NCI-H2029 (cell line): ENCODE measurements around the gene APOOL.
"Not testable (repeated sequence)": the region's sequence is repeated elsewhere in the genome, so short reads cannot be mapped to it uniquely, and the experiment has no call there.

Experiments used
- DNase-seq: peaks from one replicate; lab custom pipeline; 2025; lab: John Stamatoyannopoulos, UW

The APOOL gene, protein sequence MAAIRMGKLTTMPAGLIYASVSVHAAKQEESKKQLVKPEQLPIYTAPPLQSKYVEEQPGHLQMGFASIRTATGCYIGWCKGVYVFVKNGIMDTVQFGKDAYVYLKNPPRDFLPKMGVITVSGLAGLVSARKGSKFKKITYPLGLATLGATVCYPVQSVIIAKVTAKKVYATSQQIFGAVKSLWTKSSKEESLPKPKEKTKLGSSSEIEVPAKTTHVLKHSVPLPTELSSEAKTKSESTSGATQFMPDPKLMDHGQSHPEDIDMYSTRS

DNA sequence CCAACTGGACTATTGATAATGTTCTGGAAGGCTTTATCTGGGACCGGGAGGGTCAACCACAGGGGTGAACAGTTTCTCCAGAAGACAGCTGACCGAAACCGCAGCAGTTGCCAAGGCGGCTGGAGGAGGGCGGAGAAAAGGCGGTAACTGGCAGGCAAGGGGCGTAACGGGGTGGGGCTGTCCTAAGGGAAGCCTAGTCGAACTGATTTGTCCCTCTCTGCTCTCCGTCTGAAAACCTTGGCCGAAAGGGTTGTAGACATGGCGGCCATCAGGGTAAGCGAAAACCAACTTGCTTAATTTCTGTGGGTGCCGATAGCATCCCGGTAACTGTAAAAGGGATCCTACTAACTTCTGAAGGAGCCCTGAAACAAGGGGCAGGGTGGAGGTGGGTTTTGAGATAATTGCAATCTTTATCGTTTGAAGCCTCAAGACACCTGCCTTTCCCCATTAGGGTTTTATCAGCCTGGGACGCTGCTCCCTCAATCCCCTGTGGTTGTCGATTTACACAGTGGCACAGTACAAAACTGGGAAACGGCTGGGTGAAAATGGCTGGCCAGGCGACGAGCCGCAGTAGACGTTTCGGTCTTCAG is at the start of gene APOOL:
APOOL (plus strand) TSS at position 223 of the 590 bp plus-strand sequence; CDS start at position 259, 36 bp downstream.
- DNase-seq: peak; percentile 71

DNA sequence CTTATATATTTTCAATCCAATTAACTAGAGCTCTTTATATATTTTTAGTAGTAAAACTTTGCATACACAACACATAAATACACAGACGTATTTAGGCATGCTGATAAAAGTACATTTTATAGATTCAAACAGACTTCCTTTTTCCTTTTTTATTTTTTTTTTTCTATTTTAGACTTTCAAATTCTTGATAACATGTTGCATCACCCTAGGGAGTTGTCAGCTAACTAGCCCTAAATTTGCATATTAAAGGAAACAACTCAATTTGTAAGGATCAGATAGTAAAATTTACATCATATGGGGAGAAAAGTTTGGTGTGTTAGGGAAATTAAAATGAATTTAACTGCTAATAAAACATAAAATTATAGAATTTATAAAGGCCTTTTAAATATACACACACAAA is 47.4 kb upstream of the APOOL start:
- DNase-seq: no peak

DNA sequence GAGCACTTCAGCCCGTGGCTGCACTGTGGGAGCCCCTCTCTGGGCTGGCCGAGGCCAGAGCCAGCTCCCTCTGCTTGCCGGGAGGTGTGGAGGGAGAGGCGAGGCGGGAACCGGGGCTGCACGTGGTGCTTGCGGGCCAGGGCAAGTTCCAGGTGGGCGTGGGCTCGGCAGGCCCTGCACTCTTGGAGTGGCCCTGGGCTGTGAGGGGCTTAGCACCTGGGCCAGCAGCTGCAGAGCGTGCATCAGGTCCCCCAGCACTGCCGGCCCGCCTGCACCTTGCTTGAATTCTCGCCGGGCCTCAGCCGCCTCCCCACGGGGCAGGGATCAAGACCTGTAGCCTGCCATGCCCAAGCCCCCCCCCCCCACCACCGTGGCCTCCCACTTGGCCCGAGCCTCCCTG is 28.9 kb upstream of the APOOL start:
- DNase-seq: no peak

DNA sequence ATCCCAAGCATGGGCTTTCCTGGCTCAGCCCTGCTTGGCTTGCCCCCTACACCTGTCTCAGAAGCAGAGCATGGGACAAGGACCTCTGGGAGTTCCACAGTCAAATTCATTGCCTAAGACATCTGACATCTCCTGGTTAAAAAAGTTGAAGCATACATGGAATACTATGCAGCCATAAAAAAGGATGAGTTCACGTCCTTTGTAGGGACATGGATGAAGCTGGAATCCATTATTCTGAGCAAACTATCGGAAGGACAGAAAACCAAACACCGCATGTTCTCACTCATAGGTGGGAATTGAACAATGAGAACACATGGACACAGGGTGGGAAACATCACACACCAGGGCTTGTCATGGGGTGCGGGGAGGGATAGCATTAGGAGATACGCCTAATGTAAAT is 11.9 kb upstream of the APOOL start:
- not testable (repeated sequence) for DNase-seq

DNA sequence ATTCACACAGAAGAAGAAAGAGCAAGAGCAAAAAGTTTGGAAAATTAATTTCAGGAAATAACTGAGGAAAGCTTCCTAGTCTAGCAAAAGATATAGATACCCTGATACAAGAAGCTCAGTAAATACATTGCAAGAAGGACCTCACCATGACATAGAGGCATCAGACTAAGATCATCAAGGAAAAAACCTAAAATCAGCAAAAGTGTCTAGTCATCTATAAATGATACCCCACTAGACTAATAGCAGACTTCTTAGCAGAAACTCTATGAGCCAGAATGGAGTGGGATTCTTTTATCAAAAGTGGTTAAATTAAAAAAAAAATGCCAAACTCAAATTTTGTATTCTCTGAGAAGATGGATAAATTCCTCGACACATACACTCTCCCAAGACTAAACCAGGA is 10.5 kb upstream of the APOOL start:
- no peak for DNase-seq

DNA sequence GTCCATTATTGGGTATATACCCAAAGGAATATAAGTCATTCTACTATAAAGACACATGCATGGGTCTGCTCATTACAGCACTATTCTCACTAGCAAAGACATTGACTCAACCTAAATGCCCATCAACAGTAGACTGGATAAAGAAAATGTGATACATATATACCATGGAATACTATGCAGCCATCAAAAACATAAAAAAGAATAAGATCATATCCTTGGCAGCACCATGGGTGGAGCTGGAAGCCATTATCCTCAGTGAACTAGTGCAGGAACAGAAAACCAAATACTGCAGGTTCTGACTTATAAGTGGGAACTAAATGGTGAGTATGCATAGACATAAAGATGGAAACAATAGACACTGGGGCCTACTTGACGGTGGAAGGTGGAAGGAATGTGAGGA is 2.3 kb upstream of the APOOL start:
- no peak for DNase-seq

DNA sequence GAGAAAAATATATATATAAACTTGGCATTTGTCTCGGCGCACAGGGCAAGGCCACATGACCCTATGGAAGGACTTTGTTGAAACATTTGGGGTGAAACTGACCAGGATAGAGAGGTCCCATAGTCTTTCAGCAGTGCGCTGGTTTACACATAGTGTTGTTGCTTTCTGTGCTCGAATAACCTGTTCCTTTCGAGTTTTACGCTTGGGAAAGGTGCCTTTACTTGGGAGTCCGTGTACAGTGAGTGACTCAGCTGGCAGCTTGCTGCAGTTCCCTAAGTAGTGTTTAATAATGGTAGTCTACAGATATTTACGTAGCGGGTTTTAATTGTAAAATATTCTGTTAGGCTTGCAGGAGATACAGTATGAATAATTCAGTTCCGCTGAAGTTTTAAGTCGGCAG is 578 bp downstream of the APOOL start:
- no peak for DNase-seq

DNA sequence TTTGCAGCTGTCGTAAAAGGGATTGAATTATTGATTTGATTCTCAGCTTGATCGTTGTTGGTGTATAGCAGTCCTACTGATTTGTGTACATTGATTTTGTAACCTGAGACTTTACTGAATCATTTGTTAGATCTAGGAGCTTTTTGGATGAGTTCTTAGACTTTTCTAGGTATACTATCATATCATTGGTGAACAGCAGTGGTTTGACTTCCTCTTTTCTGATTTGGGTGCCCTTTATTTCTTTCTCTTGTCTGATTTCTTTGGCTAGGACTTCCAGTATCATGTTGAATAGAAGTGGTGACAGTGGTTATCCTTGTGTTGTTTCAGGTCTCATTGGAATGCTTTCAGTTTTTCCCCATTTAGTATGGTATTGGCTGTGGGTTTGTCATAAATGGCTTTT is 8.4 kb downstream of the APOOL start:
- DNase-seq: no peak

DNA sequence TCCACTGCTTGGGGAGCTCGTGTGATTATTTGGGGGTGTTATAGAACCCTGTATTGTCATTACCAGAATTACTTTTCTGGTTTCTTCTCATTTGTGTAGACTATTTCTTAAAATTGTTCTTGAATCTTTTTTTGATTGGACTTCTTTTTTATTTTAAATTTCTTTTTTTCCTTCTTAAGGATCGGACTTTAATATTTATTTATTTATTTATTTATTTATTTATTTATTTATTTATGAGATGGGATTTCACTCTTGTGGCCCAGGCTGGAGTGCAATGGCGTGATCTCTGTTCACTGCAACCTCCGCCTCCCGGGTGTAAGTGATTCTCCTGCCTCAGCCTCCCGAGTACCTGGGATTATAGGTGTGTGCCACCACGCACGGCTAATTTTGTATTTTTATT is 11.7 kb downstream of the APOOL start:
- DNase-seq: not testable (repeated sequence)

DNA sequence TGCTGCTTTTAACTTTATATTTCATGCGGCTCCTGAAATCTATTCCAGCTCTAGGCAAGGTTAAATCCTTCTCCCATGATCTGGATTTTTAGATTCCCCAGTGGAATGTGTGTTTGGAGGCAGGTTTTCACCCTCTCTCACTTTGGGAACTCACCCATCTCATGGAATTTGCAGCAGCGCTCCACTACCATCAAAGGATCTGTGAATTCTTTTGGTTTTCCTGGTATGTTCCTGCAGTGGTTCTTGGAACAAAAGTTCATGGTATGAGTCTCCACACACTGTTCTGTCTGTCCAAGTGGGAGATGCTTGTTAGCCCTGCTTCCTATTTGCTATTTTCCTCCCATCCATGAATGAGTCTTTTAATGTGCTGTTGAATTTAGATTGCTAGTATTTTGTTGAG is 14.0 kb downstream of the APOOL start:
- DNase-seq: no peak

DNA sequence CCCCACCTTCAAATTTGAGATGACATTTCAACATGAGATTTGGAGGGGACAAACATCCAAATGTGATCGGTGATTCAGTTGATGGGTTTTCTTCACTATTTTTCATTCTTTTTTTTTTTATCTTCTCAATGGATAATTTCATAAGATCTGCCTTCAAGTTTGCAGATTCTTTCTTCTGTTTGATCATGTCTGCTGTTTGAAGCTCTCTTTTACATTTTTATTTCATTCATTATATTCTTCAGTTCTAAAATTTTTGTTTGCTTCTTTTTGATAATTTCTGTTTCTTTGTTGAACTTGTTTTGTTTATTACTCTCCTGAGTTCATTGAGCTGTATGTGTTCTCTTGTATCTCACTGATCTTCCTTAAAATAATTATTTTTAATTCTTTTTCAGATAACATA is 14.8 kb downstream of the APOOL start:
- no peak for DNase-seq

DNA sequence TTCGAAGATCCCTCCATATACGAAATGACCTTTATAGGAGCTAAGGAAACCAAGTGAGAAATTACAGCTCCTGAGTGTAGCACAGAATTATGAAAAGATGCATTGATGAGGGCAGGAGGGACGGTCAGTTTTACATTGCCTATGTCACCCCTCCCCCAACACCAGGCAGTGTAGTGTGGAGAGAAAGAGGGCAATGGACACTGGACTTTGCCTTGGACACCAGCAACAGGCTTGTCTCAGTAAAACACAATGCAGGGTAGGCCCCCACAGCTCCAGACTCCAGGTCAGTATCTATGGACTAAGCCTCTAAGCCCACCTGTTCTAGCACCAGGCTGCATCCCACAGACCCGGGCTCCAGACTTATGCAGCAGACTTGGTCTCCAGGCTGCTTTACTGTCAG is 16.5 kb downstream of the APOOL start:
- DNase-seq: no peak

DNA sequence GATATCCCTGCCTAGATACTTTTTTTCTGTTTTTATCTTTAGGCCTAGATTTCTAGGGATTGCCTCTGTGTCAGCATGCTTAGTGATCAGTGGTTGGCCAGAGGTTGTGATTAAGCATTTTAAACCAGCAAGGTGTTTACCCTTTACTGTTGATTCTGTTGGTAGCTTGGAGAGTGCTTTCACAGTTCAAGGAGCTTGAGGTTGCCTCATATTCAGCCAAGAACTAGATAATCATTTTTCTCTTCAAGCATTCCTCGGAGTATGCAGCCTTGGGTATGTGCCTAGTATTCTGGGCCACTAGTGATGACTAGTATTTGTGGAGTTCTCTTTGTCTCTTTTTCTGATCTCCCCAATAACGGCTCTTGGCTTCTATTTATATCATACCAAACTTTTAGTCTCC is 20.4 kb downstream of the APOOL start:
- no peak for DNase-seq

DNA sequence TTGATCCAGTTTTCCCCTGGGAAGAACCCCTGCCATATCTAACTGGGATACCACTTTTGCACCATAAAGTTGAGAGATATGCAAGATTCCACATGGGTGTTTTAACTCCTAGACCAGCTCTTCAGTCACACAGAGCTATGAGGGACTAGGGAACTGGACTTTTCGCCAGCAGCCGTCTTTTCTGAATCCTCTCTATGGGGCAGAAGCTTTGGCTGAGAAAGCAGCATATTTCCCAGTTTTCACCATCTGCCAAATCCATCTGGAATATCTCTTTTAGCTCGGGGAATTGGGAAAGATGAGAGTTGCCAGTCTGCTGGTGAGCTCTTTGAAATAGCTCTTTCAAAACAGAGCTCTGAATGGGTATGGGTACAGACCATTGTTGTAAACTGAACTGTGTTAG is 20.9 kb downstream of the APOOL start:
- DNase-seq: no peak

DNA sequence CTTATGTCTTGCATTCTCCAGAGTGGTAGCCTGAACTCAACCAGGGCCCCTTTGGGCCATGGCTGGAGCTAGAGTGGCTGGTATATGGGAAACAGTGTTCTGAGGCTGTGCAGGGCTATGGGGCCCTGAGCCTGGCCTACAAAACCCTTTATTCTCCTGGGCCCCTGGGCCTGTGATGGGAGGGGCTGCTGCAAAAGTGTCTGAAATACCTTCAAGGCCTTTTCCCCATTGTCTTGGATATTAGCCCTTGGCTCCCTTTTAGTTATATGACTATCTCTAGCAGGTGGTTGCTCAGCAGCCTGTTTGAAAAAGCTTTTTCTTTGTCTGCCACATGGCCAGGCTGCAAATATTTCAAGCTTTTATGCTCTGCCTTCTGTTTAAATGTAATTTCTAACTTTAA is 22.5 kb downstream of the APOOL start:
- DNase-seq: no peak

DNA sequence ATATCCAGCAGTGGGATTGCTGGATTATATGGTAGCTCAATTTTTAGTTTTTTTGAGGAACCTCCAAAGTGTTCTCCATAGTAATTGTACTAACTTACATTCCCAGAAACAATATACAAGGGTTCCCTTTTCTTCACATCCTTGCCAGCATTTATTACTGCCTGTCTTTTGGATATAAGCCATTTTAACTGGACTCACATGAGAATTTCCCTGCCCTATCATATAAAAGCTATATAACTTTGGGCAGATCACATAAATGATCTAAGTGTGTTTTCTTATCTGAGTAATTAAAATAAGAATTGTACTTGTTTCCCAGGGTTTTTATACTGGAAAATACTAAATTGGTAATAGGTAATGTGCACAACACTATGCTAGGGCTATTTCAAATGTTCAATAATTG is 25.4 kb downstream of the APOOL start:
- DNase-seq: no peak

DNA sequence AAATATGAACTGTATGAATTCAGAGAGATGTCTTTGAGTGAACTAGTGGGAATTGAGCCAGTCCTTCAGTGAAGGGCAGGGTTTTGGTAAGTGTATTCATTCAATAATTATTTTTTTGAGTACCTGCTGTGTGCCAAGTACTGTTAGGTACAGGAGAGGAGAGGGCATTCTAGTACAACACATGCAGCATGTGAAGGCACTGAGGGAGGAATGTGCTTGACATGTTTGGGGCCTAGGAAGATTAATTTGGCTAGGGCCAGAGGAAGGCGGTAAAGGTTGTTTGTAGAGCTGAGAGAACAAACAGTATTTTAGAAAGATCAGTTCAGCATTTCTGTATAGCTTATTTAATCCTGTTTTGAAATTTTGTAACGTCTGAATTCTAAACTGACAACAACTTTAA is 27.8 kb downstream of the APOOL start:
- peak; percentile 0 for DNase-seq

DNA sequence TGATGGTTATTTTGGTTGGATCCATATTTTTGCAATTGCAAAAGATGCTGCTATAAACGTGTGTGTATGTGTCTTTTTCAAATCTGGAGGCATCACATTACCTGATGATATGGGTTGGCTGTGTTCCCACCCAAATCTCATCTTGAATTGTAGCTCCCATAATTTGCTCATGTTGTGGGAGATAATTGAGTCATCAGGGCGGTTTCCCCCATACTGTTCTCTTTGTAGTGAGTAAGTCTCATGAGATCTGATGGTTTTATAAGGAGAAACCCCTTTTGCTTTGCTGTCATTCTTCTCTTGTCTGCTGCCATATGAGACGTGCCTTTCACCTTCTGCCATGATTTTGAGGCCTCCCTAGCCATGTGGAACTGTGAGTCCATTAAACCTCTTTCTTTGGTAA is 33.4 kb downstream of the APOOL start:
- DNase-seq: no peak

DNA sequence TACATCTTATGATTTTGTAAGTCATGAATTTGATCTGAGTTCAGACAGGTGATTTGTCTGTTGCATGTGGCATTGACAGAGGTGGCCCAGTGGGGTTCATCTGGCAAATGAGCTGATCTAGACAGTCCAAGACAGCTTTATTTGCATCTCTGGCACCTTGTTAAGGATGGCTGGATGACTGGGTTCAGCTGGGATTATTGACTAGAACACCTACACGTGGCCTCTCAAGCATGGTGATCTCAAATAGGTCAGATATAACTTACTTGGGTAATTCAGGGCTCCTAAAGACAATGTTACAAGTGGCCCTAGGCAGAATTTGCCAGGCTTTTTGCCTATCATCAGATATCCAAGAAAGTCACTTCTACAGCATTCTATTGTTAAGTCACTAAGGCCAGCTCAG is 48.0 kb downstream of the APOOL start:
- no peak for DNase-seq

DNA sequence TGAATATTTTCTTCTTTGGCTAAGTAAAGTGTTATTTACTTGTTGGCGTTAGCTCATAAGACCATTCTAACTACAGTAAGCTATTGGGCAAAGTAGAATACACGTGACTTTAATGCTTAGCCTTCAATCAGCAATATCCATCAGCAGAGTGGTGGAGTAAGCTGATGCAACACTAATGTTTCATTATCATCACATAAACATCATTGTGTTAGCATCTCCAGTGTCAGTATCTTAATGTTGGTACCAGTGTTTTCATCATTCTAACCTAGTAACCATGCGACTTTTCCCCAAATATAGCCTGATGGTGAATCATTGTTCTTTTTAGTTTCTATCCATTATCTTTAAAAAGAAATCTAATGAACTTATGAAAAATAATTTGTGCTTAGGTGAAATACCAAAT is 48.5 kb downstream of the APOOL start:
- no peak for DNase-seq

DNA sequence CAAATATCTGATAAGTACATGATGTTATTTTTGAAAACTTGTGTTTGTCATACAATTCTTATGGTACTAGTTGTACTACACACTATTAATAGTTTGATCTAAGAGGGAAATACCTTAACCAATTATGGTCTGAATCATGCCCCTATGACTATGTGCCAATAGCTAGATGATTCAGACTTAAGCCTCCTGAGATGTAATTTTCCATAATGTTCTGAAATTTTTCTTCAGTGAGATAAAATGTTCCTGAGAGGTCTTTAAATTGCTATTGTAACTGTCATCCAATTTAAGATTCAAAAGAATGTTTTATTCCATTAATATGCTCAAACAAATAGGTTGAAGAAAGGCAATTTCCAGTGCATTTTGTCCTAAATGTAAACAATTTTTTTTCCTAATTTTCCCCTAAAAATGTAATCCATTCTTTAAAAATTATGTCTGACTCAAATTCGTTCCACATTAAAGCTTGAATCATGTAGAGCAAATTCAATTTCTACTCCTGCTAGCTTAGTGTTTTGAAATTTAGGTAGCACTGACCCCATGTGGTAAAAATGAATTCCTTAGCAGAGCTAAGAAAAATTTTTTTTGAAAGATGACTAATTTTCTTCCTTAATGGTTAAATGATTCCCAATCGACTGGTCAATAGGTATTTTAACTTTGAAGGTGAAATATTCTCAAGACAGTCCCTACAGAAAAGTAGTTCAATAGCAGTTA is 49.1 kb downstream of the APOOL start:
- DNase-seq: no peak

DNA sequence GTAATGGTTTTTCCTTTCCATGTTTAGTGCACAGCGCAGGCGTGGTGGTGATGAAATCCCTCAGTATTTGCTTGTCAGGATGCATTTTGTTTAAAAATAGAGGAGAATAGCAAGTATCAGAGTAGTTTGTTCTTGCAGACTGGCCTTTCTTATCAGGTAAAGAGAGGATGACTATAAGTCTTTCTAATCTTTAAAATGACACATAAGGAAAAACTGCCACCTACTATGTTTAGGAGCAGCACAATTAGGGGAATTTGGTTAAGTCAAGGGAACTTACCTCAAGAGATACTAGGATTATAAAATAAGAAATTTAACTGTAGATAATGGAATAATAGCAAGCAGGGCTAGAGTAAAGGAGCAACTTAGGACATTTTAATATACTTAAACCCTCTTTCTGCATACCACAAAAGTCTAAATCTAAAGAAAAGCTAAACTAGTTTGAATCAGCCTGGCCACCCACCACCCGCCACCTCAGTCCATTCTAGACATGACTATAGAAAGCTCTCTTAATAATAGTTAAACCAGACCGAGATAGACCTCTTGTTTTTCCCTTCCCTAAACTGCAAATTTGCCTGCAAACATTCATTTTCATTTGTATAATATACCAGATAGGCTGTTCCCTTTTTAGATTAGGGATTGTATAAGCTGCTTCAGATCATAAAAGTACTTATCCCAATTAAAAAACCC is 62.0 kb downstream of the APOOL start:
- DNase-seq: no peak

DNA sequence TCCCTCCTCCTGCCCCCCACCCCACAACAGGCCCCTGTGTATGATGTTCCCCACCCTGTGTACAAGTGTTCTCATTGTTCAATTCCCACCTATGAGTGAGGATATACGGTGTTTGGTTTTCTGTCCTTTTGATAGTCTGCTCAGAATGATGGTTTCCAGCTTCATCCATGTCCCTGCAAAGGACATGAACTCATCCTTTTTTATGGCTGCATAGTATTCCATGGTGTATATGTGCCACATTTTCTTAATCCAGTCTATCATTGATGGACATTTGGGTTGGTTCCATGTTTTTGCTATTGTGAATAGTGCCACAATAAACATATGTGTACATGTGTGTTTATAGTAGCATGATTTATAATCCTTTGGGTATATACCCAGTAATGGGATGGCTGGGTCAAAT is 73.6 kb downstream of the APOOL start:
- not testable (repeated sequence) for DNase-seq
